ENCODE measurements around the gene NUTM2F. TPM values are rescaled to one million over a fixed set of nuclear protein-coding genes. Genes with fewer than 3 reads are reported as not detected.

Gene NUTM2F
- total RNA-seq = not detected in 2 replicates

GRCh38 chr9:94328544-94328943 is at the start of gene NUTM2F:
Gene NUTM2F (minus strand): TSS chr9:94328644. CDS start chr9:94328623, 21 bp downstream.

Other genes with a start within 250 kb of the NUTM2F start
- gene PTPDC1, start 244.2 kb downstream of the NUTM2F start, total RNA-seq = 2.6 and 4.3 TPM in 2 replicates
- gene ZNF169, start 69.3 kb downstream of the NUTM2F start, total RNA-seq = 1.9 and 3.2 TPM in 2 replicates
- gene PCAT7, start 226.4 kb upstream of the NUTM2F start, total RNA-seq = under 0.01 TPM in 1 of 2 replicates, not detected in the other

Data from myometrial cell (primary cell).